ENCODE results near the gene MAG.

MAG gene

GRCh38 chr19:35254341-35255297, 37.3 kb upstream of the MAG start:
- TF ChIP-seq FOXP2 (optimal IDR thresholded peaks at IDR 0.05; ENCODE audit: borderline replicate concordance, extremely low read depth, extremely low read length, insufficient read depth), result no peak
- no peak for TF ChIP-seq TAF1 (IDR thresholded peaks at IDR 0.05; ENCODE audit: borderline replicate concordance, insufficient read depth, low read length)
- TF ChIP-seq REST (IDR thresholded peaks at IDR 0.05; ENCODE audit: insufficient read depth in 1 of 2, low read depth in 2 of 2, low read length in 2 of 2), result no peak
- no peak for TF ChIP-seq SIN3A (IDR thresholded peaks at IDR 0.05; ENCODE audit: borderline replicate concordance, insufficient read depth, low read length)
- no peak for TF ChIP-seq POLR2AphosphoS5 (IDR thresholded peaks at IDR 0.05; ENCODE audit: low read depth, low read length)

- TF ChIP-seq FOXP2 (optimal IDR thresholded peaks at IDR 0.05; ENCODE audit: borderline replicate concordance, extremely low read depth, extremely low read length, insufficient read depth) (no peak), POLR2AphosphoS5 (IDR thresholded peaks at IDR 0.05; ENCODE audit: low read depth, low read length) (no peak), TAF1 (IDR thresholded peaks at IDR 0.05; ENCODE audit: borderline replicate concordance, insufficient read depth, low read length) (no peak), REST (IDR thresholded peaks at IDR 0.05; ENCODE audit: insufficient read depth in 1 of 2, low read depth in 2 of 2, low read length in 2 of 2) (no peak), SIN3A (IDR thresholded peaks at IDR 0.05; ENCODE audit: borderline replicate concordance, insufficient read depth, low read length) (no peak)
These were observed 35.4 kb upstream of the MAG start for GRCh38 chr19:35256566-35256965.

GRCh38 chr19:35257113-35257461, 34.9 kb upstream of the MAG start:
- no peak for TF ChIP-seq TAF1 (IDR thresholded peaks at IDR 0.05; ENCODE audit: borderline replicate concordance, insufficient read depth, low read length)
- TF ChIP-seq POLR2AphosphoS5 (IDR thresholded peaks at IDR 0.05; ENCODE audit: low read depth, low read length), result no peak
- no peak for TF ChIP-seq SIN3A (IDR thresholded peaks at IDR 0.05; ENCODE audit: borderline replicate concordance, insufficient read depth, low read length)
- TF ChIP-seq FOXP2 (optimal IDR thresholded peaks at IDR 0.05; ENCODE audit: borderline replicate concordance, extremely low read depth, extremely low read length, insufficient read depth), result no peak
- TF ChIP-seq REST (IDR thresholded peaks at IDR 0.05; ENCODE audit: insufficient read depth in 1 of 2, low read depth in 2 of 2, low read length in 2 of 2), result no peak

- TF ChIP-seq POLR2AphosphoS5 (IDR thresholded peaks at IDR 0.05; ENCODE audit: low read depth, low read length) (no peak), SIN3A (IDR thresholded peaks at IDR 0.05; ENCODE audit: borderline replicate concordance, insufficient read depth, low read length) (no peak), REST (IDR thresholded peaks at IDR 0.05; ENCODE audit: insufficient read depth in 1 of 2, low read depth in 2 of 2, low read length in 2 of 2) (no peak), TAF1 (IDR thresholded peaks at IDR 0.05; ENCODE audit: borderline replicate concordance, insufficient read depth, low read length) (no peak), FOXP2 (optimal IDR thresholded peaks at IDR 0.05; ENCODE audit: borderline replicate concordance, extremely low read depth, extremely low read length, insufficient read depth) (no peak)
These were observed 31.2 kb upstream of the MAG start for GRCh38 chr19:35260694-35261304.

Data from PFSK-1 (cell line).